PFSK-1 (cell line): ENCODE measurements around the gene POLR1A.

Experiments used
- POLR2AphosphoS5 ChIP-seq: IDR thresholded peaks from 2 replicates; pipeline ENCODE4 v1.6.1; 2012; ENCODE audit warnings: low read depth, mild to moderate bottlenecking, control low read depth, low read length, moderate library complexity
- REST ChIP-seq, 2 experiments: IDR thresholded peaks; 2 replicates each; pipeline versions ENCODE4 v1.6.1 to v1.8.0; 2011 to 2012; ENCODE audit warnings: low read depth in 2 of 2, low read length in 2 of 2, control low read depth in 1 of 2, inconsistent platforms in 1 of 2, mild to moderate bottlenecking in 1 of 2, moderate library complexity in 1 of 2; ENCODE audit not compliant: insufficient read depth in 1 of 2
- TAF1 ChIP-seq: IDR thresholded peaks from 2 replicates; pipeline ENCODE4 v1.6.1; 2012; ENCODE audit warnings: low read length, control low read depth, borderline replicate concordance; ENCODE audit not compliant: insufficient read depth

- TF ChIP-seq REST (IDR thresholded peaks at IDR 0.05; ENCODE audit: insufficient read depth in 1 of 2, low read depth in 2 of 2, low read length in 2 of 2): no peak
- TF ChIP-seq TAF1: no peak
- TF ChIP-seq POLR2AphosphoS5: no peak
Measured at GRCh38 chr2:86022661-86023365, 82.9 kb downstream of the POLR1A start.
